Neural cell (in vitro differentiated cells): ENCODE measurements around the gene GNG12. TPM values are rescaled to one million over a fixed set of nuclear protein-coding genes. Genes with fewer than 3 reads are reported as not detected.

Experiments
- H2AFZ ChIP-seq: fragments of 200-600, 300-800 bp; sonication (generic), shearing (Covaris generic); 2 replicates; pipeline ENCODE4 v1.6.0; 2014; ENCODE audit warnings: low read depth, mild to moderate bottlenecking, antibody characterized with exemption, low read length, moderate library complexity
- H3F3A ChIP-seq: fragments of 200-600 bp; shearing (Covaris generic); 2 replicates; pipeline ENCODE4 v1.6.1; 2016; ENCODE audit warnings: mild to moderate bottlenecking, moderate library complexity, mixed read lengths, antibody characterized with exemption, low read length; ENCODE audit not compliant: insufficient read depth, poor library complexity, severe bottlenecking
- H3K27ac ChIP-seq: fragments of 200-600, 300-800 bp; sonication (generic), shearing (Covaris generic); 2 replicates; pipeline ENCODE4 v1.5.1; 2014; ENCODE audit warnings: mild to moderate bottlenecking, low read length, moderate library complexity
- H3K27me3 ChIP-seq: fragments of 300-800, 200-600 bp; sonication (generic), shearing (Covaris generic); 2 replicates; pipeline ENCODE4 v1.6.0; 2014; ENCODE audit warnings: mild to moderate bottlenecking, low read depth, low read length, moderate library complexity; ENCODE audit not compliant: insufficient read depth
- H3K36me3 ChIP-seq: fragments of 300-800, 200-600 bp; sonication (generic), shearing (Covaris generic); 2 replicates; pipeline ENCODE4 v1.5.1; 2014; ENCODE audit warnings: mild to moderate bottlenecking, antibody characterized with exemption, low read length, moderate library complexity; ENCODE audit not compliant: insufficient read depth
- H3K4me2 ChIP-seq: fragments of 300-800, 200-600 bp; sonication (generic), shearing (Covaris generic); 2 replicates; pipeline ENCODE4 v1.6.0; 2014; ENCODE audit warnings: mild to moderate bottlenecking, low read length
- H3K4me3 ChIP-seq: fragments of 300-800, 200-600 bp; sonication (generic), shearing (Covaris generic); 2 replicates; pipeline ENCODE4 v1.5.1; 2014; ENCODE audit warnings: mild to moderate bottlenecking, low read length, moderate library complexity
- H3K79me2 ChIP-seq: fragments of 200-600 bp; shearing (Covaris generic); replicated peaks from 2 replicates; pipeline ENCODE4 v1.6.0; 2014; ENCODE audit warnings: mild to moderate bottlenecking, low read length, moderate library complexity; ENCODE audit not compliant: insufficient read depth
- H3K9ac ChIP-seq: fragments of 300-800, 200-600 bp; sonication (generic), shearing (Covaris generic); 2 replicates; pipeline ENCODE4 v1.6.1; 2016; ENCODE audit warnings: mild to moderate bottlenecking, low read length, mixed read lengths
- H3K9me2 ChIP-seq: fragments of 200-600 bp; shearing (Covaris generic); 2 replicates; pipeline ENCODE4 v1.6.1; 2016; ENCODE audit warnings: mild to moderate bottlenecking, low read length, mixed read lengths; ENCODE audit not compliant: insufficient read depth
- H3K9me3 ChIP-seq: fragments of 200-600, 300-800 bp; sonication (generic), shearing (Covaris generic); 2 replicates; pipeline ENCODE4 v1.6.1; 2016; ENCODE audit warnings: mild to moderate bottlenecking, mixed run types, low read length, moderate library complexity, mixed read lengths
- H4K20me1 ChIP-seq: fragments of 200-600 bp; shearing (Covaris generic); 2 replicates; pipeline ENCODE4 v1.6.1; 2016; ENCODE audit warnings: mild to moderate bottlenecking, mixed run types; ENCODE audit not compliant: insufficient read depth
- CTCF ChIP-seq: fragments of 450-650 bp; IDR thresholded peaks from 2 replicates; pipeline ENCODE4 v1.5.1; 2014; ENCODE audit warnings: antibody characterized with exemption, mild to moderate bottlenecking, moderate library complexity; ENCODE audit not compliant: poor library complexity, severe bottlenecking
- EP300 ChIP-seq: fragments of 450-650 bp; conservative IDR thresholded peaks from 2 replicates; pipeline ENCODE4 v1.6.1; 2014; ENCODE audit warnings: antibody characterized with exemption, mild to moderate bottlenecking, moderate library complexity; ENCODE audit not compliant: poor library complexity, severe bottlenecking
- EZH2 ChIP-seq: fragments of 200-600, 300-800 bp; shearing (Covaris generic), sonication (generic); IDR thresholded peaks from 2 replicates; pipeline ENCODE4 v1.6.1; 2014; ENCODE audit warnings: antibody characterized with exemption, low read length, borderline replicate concordance, mild to moderate bottlenecking; ENCODE audit not compliant: insufficient read depth, poor library complexity, severe bottlenecking
- MXI1 ChIP-seq: fragments of 450-650 bp; conservative IDR thresholded peaks from 2 replicates; pipeline ENCODE4 v1.6.1; 2014; ENCODE audit warnings: antibody characterized with exemption, mild to moderate bottlenecking; ENCODE audit not compliant: poor library complexity, severe bottlenecking
- POLR2AphosphoS5 ChIP-seq: IDR thresholded peaks from 2 replicates; pipeline ENCODE4 v1.6.1; 2012
- RAD21 ChIP-seq: fragments of 450-650 bp; conservative IDR thresholded peaks from 2 replicates; pipeline ENCODE4 v1.6.1; 2014; ENCODE audit warnings: antibody characterized with exemption, mild to moderate bottlenecking, moderate library complexity
- REST ChIP-seq: IDR thresholded peaks from 2 replicates; pipeline ENCODE4 v1.6.1; 2012; ENCODE audit warnings: borderline replicate concordance
- SMC3 ChIP-seq: fragments of 450-650 bp; conservative IDR thresholded peaks from 2 replicates; pipeline ENCODE4 v1.6.1; 2014; ENCODE audit warnings: antibody characterized with exemption, mild to moderate bottlenecking, moderate library complexity; ENCODE audit not compliant: poor library complexity
- TAF1 ChIP-seq: IDR thresholded peaks from 2 replicates; pipeline ENCODE4 v1.6.1; 2012; ENCODE audit warnings: low read depth
- polyA plus RNA-seq: library from polyadenylated mRNA; depleted of rRNA; stranded (reverse); fragments of >200 nt; gene quantifications from 2 replicates; pipeline ENCODE4 v1.2.3, GENCODE V29; 2014

Gene GNG12
- polyA plus RNA-seq, 1 donor from 2014 or later, result 0.35 TPM

GRCh38 chr1:67700692-67701410, 132.4 kb downstream of the GNG12 start:
- peak overlapping the region; percentile 36 for H3K4me3 ChIP-seq
- H2AFZ ChIP-seq, result no peak overlapping the region
- H3K27me3 ChIP-seq, result no peaks in the 10 kb centered on the region
- no peaks in the 10 kb centered on the region for H3K9me2 ChIP-seq
- no peak overlapping the region for H3K4me2 ChIP-seq
- H3F3A ChIP-seq, result no peaks in the 10 kb centered on the region
- H3K27ac ChIP-seq, result peak overlapping the region; percentile 28
- H3K9me3 ChIP-seq, result no peaks in the 10 kb centered on the region
- H4K20me1 ChIP-seq, result no peaks in the 10 kb centered on the region
- no peak for TF ChIP-seq RAD21
- no peak for TF ChIP-seq TAF1
- TF ChIP-seq EZH2, result no peak
- no peak for TF ChIP-seq SMC3
- peak; percentile 42 for TF ChIP-seq CTCF
- TF ChIP-seq MXI1, result no peak
- TF ChIP-seq REST, result peak; percentile 48
- peak; percentile 42 for TF ChIP-seq POLR2AphosphoS5
- no peak for TF ChIP-seq EP300
- H3K79me2 ChIP-seq, result no peaks in the 10 kb centered on the region
- no peaks in the 10 kb centered on the region for H3K36me3 ChIP-seq
- no peak overlapping the region for H3K9ac ChIP-seq

- TF ChIP-seq CTCF, result no peak
- TF ChIP-seq TAF1, result no peak
- TF ChIP-seq RAD21, result no peak
- no peak for TF ChIP-seq EZH2
- TF ChIP-seq REST, result no peak
- TF ChIP-seq MXI1, result no peak
- no peak for TF ChIP-seq SMC3
- no peak for TF ChIP-seq EP300
- no peak for TF ChIP-seq POLR2AphosphoS5
Measured at GRCh38 chr1:67700220-67700619, 133.0 kb downstream of the GNG12 start.

More at GRCh38 chr1:67700220-67700619, 133.0 kb downstream of the GNG12 start:
- Histone ChIP-seq H3K4me3 (no peak overlapping the region), H4K20me1 (no peaks in the 10 kb centered on the region), H3K9ac (no peak overlapping the region), H3K27me3 (no peaks in the 10 kb centered on the region), H3K27ac (no peak overlapping the region), H3K79me2 (no peaks in the 10 kb centered on the region), H3K9me3 (no peaks in the 10 kb centered on the region), H3K4me2 (no peak overlapping the region), H3F3A (no peaks in the 10 kb centered on the region), H3K9me2 (no peaks in the 10 kb centered on the region), H3K36me3 (no peaks in the 10 kb centered on the region), H2AFZ (no peak overlapping the region)
